GM10248 (cell line): ENCODE results near the gene IQSEC1.

ENCODE experiments used
- CTCF ChIA-PET: fragments of 300-600 bp; sonication (Branson Sonifier 250); formaldehyde crosslinking; extraction: SDS; loops from one replicate; lab custom pipeline; 2021; ENCODE audit warnings: antibody characterized with exemption; lab: Yijun Ruan, JAX
- POLR2A ChIA-PET: fragments of 350-650 bp; sonication (Branson Sonifier 250); formaldehyde crosslinking; extraction: SDS; loops from one replicate; lab custom pipeline; 2020; ENCODE audit warnings: antibody characterized with exemption; lab: Yijun Ruan, JAX
- DNase-seq: peaks from one replicate; pipeline ENCODE4 v3.0.0; 2012; ENCODE audit errors: extremely low spot score
- CTCF ChIP-seq: IDR thresholded peaks from 2 replicates; pipeline ENCODE4 v1.5.1; 2012; ENCODE audit warnings: mild to moderate bottlenecking, low read depth; ENCODE audit errors: extremely low read depth, missing control alignments, control extremely low read depth

Gene IQSEC1

GRCh38 chr3:13064159-13064868 is 8.9 kb downstream of the IQSEC1 start:
- POLR2A ChIA-PET, result interaction anchor here (0.7 kb wide), 1 partner anchor 81 kb away, joined by 3 read pairs; no protein-coding TSS in a partner anchor
- DNase-seq, result no peak
- TF ChIP-seq CTCF, result no peak
- CTCF ChIA-PET, result interaction anchor here (1.0 to 3.3 kb wide), 4 partner anchors 25 to 81 kb away, joined by 3 to 18 read pairs (median 5); no protein-coding TSS in a partner anchor

GRCh38 chr3:13063225-13063624 is 10.0 kb downstream of the IQSEC1 start:
- ChIA-PET POLR2A (no interaction called here), CTCF (interaction anchor here (2.3 kb wide), 1 partner anchor 80 kb away, joined by 6 read pairs; no protein-coding TSS in a partner anchor)
- DNase-seq, result no peak
- TF ChIP-seq CTCF, result no peak

GRCh38 chr3:13062647-13063046 is 10.6 kb downstream of the IQSEC1 start:
- ChIA-PET CTCF (interaction anchor here (2.3 kb wide), 1 partner anchor 79 kb away, joined by 6 read pairs; no protein-coding TSS in a partner anchor), POLR2A (no interaction called here)
- TF ChIP-seq CTCF, result no peak
- no peak for DNase-seq

- no peak for DNase-seq
- no peak for TF ChIP-seq CTCF
- ChIA-PET POLR2A (no interaction called here), CTCF (no interaction called here)
Observed at GRCh38 chr3:13060341-13060910, 12.8 kb downstream of the IQSEC1 start.

DNA sequence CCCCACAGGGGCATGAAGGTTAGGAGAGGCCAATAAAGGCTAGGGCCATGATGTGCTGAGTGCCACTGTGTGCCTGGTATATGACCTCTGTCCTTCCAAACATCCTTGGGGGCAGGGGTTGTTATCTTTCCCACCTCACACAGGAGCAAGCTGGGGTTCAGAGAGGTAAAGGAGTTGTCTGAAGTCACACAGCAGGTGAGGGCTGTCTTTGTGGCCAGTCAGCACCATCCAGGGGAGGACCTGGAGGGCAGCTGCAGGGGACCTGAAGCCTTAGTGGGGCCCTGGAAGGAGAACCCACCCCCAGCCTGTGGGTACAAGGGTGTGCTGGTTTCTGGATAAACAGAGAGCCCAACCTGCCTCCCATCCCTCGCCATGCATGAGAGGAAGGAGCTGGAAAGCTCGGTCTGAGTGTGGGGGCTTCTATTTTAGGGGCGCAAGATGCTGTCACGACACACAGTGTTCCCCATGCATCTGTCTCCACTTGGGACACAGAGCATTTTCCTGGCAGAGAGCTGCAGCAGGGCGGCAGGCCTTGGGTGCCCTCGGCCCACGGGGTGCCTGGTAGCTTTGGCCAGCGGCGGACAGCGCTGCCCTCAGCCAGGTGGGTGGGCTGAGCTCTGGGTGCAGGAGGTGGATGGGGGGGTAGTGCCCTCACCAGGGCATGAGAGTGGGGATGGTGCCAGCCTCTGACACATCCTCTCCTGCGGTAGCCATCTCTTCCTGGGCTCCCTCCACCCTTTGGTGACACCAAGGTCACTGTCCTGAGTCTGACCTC is 14.7 kb downstream of the IQSEC1 start:
- TF ChIP-seq CTCF, result no peak
- no peak for DNase-seq
- ChIA-PET CTCF (interaction anchor here (0.8 to 1.2 kb wide), 2 partner anchors 11 to 18 kb away, joined by 3 to 6 read pairs; no protein-coding TSS in a partner anchor), POLR2A (no interaction called here)
